ENCODE results near the gene NDST1.
"Not testable (repeated sequence)": the region's sequence is repeated elsewhere in the genome, so short reads cannot be mapped to it uniquely, and the experiment has no call there.

The NDST1 gene

DNA sequence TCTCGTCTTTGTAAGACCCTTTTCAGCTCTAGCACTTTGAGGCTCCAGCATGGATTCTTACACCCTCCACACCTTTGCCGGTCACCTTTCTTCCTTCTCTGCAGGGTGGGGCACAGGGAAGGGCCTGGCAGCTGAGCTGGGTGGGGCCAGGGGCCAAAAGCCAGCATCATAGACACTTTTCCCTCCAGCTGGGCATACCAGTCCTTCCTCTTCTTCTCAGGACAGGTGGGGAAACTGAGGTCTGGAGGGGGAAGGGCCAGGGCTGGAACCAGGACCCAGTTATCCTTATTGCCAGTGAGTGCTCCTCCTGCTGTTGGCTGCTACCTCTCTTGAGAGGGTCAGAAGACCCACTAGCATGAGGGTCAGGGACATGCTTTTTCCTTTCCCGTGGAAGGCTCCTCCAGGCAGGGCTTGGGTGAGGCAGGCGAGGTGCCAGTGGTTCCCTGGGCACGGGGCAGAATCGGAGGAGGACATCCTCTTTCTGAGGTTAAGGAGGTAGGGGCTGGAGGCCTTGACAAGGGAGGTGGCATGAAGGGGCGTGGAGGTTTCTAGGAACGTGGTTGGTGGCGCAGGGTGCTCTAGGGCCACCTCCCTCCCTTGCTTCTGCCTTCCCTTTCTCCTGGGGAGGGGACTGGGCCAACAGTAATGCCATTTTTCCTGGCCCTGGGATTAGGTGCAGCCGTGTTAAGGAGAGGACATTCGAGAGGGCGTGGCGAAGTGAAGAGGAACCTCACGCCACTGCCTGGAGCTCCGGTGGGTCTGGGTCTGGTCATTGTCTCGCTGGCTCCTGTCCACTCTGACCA, at the start of gene NDST1:
NDST1 (plus strand) TSS at position 658 of the 803 bp plus-strand sequence. CDS start 13,124 bp downstream, outside the sequence.
- no peak for DNase-seq

- peak; percentile 82 for DNase-seq
These were observed 49.0 kb upstream of the NDST1 start for GRCh38 chr5:150458802-150459557.

- DNase-seq, result no peak
These were observed 47.1 kb upstream of the NDST1 start for GRCh38 chr5:150460781-150461180.

- no peak for DNase-seq
These were observed 46.7 kb upstream of the NDST1 start for GRCh38 chr5:150461231-150461630.

GRCh38 chr5:150464554-150465012, 43.3 kb upstream of the NDST1 start:
- no peak for DNase-seq

- DNase-seq, result no peak
These were observed 42.0 kb upstream of the NDST1 start for GRCh38 chr5:150465927-150466326.

- DNase-seq, result no peak
These were observed 39.7 kb upstream of the NDST1 start for GRCh38 chr5:150468206-150468605.

GRCh38 chr5:150469718-150470469, 38.0 kb upstream of the NDST1 start:
- no peak for DNase-seq

GRCh38 chr5:150473673-150474358, 34.1 kb upstream of the NDST1 start:
- no peak for DNase-seq

- DNase-seq, result not testable (repeated sequence)
These were observed 31.4 kb upstream of the NDST1 start for GRCh38 chr5:150476568-150476967.

- DNase-seq, result no peak
These were observed 28.5 kb upstream of the NDST1 start for GRCh38 chr5:150479416-150479815.

- no peak for DNase-seq
These were observed 26.3 kb upstream of the NDST1 start for GRCh38 chr5:150481708-150481965.

GRCh38 chr5:150481972-150482406, 25.9 kb upstream of the NDST1 start:
- DNase-seq, result no peak

GRCh38 chr5:150484964-150485692, 22.8 kb upstream of the NDST1 start:
- no peak for DNase-seq

DNA sequence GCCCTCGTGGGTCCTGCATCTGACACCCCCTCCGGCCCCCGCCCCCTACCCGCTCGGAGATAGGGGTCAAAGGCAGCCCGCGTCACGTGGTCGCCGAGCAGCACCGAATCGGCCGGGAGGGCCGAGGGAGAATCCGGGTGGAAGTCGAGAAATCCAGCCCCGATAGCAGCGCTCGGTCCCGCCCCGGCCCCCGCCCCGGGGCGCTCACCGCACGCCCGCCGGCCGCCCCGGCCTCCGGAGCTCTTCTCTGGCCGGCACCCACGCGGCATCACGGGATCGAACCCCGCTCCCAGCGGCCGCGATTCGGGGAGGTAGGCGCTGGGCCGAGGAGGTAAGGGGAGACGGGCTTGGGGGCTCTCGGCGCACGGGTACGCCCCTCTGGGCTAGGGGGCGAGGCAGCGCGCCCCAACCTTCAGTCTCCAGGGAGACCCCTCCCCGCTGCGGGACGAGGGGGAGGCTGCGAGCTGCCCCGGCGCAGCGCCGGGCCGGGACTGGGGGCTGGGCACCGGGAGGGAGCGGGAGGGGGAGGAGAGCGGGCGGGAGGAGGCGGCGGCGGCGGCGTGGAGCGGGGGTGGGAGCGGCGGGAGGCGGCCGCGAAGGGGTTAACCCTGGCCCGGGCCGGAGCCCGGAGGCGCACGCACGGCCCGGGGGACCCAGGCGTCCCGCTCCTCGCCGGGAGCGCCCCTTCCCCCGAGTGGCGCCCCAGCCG, 22.1 kb upstream of the NDST1 start:
- DNase-seq, result peak; percentile 23

DNA sequence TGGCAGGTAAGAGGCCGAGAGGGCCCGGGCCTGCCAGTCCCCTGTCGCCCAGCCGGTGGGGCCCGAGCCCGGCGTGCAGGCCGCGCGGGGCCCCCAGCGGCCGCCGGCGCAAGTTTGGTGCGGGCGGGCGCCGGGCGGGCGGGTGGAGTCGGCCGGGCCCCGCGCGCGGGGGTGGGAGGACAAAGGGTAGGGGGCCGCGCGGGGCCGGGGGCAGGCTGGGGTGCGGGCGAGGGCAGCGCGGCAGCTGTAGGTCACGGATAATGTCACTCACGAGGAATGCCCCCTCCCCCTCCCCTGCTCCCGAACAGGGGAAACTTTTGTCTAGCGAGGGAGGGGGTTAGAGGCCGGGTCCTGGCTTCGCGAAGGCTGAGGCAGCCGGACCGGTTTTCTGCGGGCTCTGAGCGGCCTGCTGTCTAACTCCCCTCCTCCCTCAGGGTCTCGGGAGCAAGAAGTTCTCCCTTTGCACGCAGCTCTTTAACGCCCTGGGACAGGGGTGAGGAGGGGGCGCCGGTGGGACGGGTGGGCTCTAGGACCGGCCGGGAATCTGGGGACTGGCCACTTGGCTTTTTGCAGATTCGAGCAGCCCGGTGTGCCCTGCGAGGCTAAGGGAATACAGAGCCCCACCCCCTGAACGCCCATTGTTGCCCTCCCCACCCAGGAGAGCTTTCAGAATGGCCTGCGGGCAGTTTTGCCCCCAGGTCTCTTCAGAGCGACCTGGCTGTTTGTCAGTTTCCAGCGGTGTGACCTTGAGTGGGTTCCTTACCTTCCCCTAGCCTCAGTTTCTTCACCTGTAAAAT, 21.3 kb upstream of the NDST1 start:
- peak; percentile 23 for DNase-seq

GRCh38 chr5:150487199-150488061, 20.5 kb upstream of the NDST1 start:
- no peak for DNase-seq

- no peak for DNase-seq
These were observed 19.2 kb upstream of the NDST1 start for GRCh38 chr5:150488519-150489359.
